OCI-LY7 (cell line): ENCODE results near the gene RAPGEF4. TPM values are rescaled to one million over a fixed set of nuclear protein-coding genes. Genes with fewer than 3 reads are reported as not detected.

Experiments used
- BruUV-seq: library from RNA; stranded (reverse); fragments of 400-500 nt; replicated peaks from 2 replicates; lab custom pipeline; 2021; lab: Mats Ljungman, UMichigan
- CTCF ChIA-PET: fragments of 300-600 bp; sonication (Branson Sonifier 250); formaldehyde crosslinking; loops from one replicate; lab custom pipeline; 2022; ENCODE audit warnings: antibody characterized with exemption; ENCODE audit not compliant: unreplicated experiment; lab: Charles Lee
- POLR2A ChIA-PET: fragments of 300-600 bp; sonication (Branson Sonifier 250); formaldehyde crosslinking; loops from one replicate; lab custom pipeline; 2022; ENCODE audit warnings: antibody characterized with exemption; lab: Charles Lee
- DNase-seq: peaks from one replicate; pipeline ENCODE4 v3.0.0-alpha.2; 2015; ENCODE audit warnings: low spot score
- H2AFZ ChIP-seq: fragments of 200-600 bp; sonication (generic), shearing (Covaris generic); 2 replicates; pipeline ENCODE4 v1.6.1; 2014; ENCODE audit warnings: mild to moderate bottlenecking, antibody characterized with exemption, low read length, moderate library complexity
- H3K27ac ChIP-seq: fragments of 200-600 bp; sonication (generic); 2 replicates; pipeline ENCODE4 v1.5.1; 2014; ENCODE audit warnings: mixed run types, low read depth, mild to moderate bottlenecking, moderate library complexity, low read length, inconsistent platforms; ENCODE audit not compliant: poor library complexity, severe bottlenecking
- H3K36me3 ChIP-seq: fragments of 200-600 bp; sonication (generic); 2 replicates; pipeline ENCODE4 v1.6.1; 2014; ENCODE audit warnings: mild to moderate bottlenecking, antibody characterized with exemption, low read length, moderate library complexity, mixed read lengths; ENCODE audit not compliant: insufficient read depth
- H3K4me1 ChIP-seq: fragments of 200-600 bp; sonication (generic); 2 replicates; pipeline ENCODE4 v1.5.1; 2014; ENCODE audit warnings: mild to moderate bottlenecking, low read length; ENCODE audit not compliant: insufficient read depth, poor library complexity, severe bottlenecking
- H3K4me2 ChIP-seq: fragments of 200-600 bp; sonication (generic); 2 replicates; pipeline ENCODE4 v1.6.1; 2014; ENCODE audit warnings: mild to moderate bottlenecking, low read length
- H3K4me3 ChIP-seq: fragments of 200-600 bp; sonication (generic); 2 replicates; pipeline ENCODE4 v1.5.1; 2014; ENCODE audit warnings: mild to moderate bottlenecking, low read depth, low read length; ENCODE audit not compliant: poor library complexity, severe bottlenecking
- H3K79me2 ChIP-seq: fragments of 200-600 bp; sonication (generic); 2 replicates; pipeline ENCODE4 v1.6.1; 2016; ENCODE audit warnings: low read depth, mild to moderate bottlenecking, low read length, moderate library complexity, mixed read lengths; ENCODE audit not compliant: insufficient read depth
- H3K9me2 ChIP-seq: fragments of 200-600 bp; sonication (generic); 2 replicates; pipeline ENCODE4 v1.6.1; 2016; ENCODE audit warnings: mild to moderate bottlenecking, low read length, mixed read lengths; ENCODE audit not compliant: insufficient read depth
- H3K9me3 ChIP-seq: fragments of 200-600 bp; sonication (generic); 2 replicates; pipeline ENCODE4 v1.6.1; 2014; ENCODE audit warnings: mild to moderate bottlenecking, mixed run types, low read length, mixed read lengths
- H4K20me1 ChIP-seq: fragments of 200-600 bp; sonication (generic); 2 replicates; pipeline ENCODE4 v1.6.1; 2014; ENCODE audit warnings: mild to moderate bottlenecking, antibody characterized with exemption, low read length, moderate library complexity, mixed read lengths; ENCODE audit not compliant: insufficient read depth
- EZH2phosphoT487 ChIP-seq: fragments of 200-600 bp; sonication (generic); IDR thresholded peaks from 2 replicates; pipeline ENCODE4 v1.6.1; 2018; ENCODE audit warnings: low read depth, borderline replicate concordance, mild to moderate bottlenecking, mixed run types, antibody characterized with exemption, low read length, moderate library complexity, mixed read lengths
- intact Hi-C: fragments of 100-400 bp; cut with micrococcal nuclease; formaldehyde crosslinking; loops from one replicate; pipeline ENCODE4 v1.10.0; 2022; ENCODE audit not compliant: unreplicated experiment
- total RNA-seq, 2 experiments: library from RNA; depleted of rRNA in 1 of 2; stranded (reverse); fragments of >200 nt in 1 of 2; shearing (Covaris generic) in 1 of 2; gene quantifications; 2 replicates each; pipeline ENCODE4 v1.2.3, GENCODE V29; 2014 to 2022
- TF ChIP-seq, protein P1 (sequence below): fragments of 200-600 bp; sonication (generic); conservative IDR thresholded peaks from 2 replicates; pipeline ENCODE4 v1.5.1; 2014; ENCODE audit warnings: mild to moderate bottlenecking, antibody characterized with exemption, low read length, moderate library complexity, mixed read lengths

The RAPGEF4 gene
- total RNA-seq, 2 experiments from 2014 or later: 0.22 to 0.55 TPM

DNA sequence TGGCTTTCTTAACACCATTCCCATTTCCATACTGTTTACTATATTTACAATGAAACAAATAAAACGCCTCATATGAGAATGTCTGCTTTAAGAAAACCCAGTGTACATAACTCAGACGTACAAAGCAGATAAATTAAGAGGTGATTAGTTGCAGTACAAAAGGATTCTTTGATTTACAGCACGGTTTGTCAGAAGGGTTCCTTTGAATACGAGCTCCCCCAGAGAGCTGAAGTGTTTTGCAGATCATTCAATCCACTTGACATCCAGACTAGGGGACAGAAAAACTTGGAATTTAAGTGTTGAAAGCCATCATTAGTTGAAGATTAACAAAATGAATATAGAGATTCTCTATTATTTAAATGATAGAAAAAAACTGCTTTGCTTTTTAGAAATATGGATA, 72.5 kb downstream of the RAPGEF4 start:
- intact Hi-C loops: no loop called here
- no peak overlapping the region for H3K4me3 ChIP-seq
- POLR2A ChIA-PET: no interaction called here

DNA sequence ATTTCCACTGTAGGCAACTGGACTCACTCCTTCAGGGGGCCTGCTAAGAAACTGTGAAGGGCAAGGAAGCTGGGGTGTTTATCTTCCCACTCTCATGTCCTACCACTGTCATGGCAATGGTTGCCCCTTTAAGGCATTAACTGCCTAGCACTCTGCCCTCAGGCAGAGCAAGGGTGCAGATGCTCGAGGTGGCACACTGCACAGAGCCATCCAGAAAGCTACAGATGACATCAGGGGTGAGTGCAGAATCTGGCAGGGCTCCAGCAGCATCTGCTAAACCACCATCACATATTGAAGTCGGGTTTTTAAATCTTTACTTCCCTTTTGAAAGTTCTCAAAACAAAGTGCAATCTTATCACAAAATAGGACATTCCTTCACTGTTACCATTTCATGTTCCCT, 75.4 kb downstream of the RAPGEF4 start:
- intact Hi-C loops: no loop called here
- Histone ChIP-seq H3K36me3 (no peaks in the 10 kb centered on the region), H2AFZ (no peak overlapping the region), H3K79me2 (no peaks in the 10 kb centered on the region), H3K9me3 (no peaks in the 10 kb centered on the region), H3K4me3 (no peak overlapping the region), H3K27ac (no peak overlapping the region), H3K4me2 (no peak overlapping the region), H3K9me2 (no peaks in the 10 kb centered on the region), H4K20me1 (no peaks in the 10 kb centered on the region), H3K4me1 (no peaks in the 10 kb centered on the region)
- CTCF ChIA-PET: no interaction called here
- no TSS peak for BruUV-seq
- TF ChIP-seq, protein P1, sequence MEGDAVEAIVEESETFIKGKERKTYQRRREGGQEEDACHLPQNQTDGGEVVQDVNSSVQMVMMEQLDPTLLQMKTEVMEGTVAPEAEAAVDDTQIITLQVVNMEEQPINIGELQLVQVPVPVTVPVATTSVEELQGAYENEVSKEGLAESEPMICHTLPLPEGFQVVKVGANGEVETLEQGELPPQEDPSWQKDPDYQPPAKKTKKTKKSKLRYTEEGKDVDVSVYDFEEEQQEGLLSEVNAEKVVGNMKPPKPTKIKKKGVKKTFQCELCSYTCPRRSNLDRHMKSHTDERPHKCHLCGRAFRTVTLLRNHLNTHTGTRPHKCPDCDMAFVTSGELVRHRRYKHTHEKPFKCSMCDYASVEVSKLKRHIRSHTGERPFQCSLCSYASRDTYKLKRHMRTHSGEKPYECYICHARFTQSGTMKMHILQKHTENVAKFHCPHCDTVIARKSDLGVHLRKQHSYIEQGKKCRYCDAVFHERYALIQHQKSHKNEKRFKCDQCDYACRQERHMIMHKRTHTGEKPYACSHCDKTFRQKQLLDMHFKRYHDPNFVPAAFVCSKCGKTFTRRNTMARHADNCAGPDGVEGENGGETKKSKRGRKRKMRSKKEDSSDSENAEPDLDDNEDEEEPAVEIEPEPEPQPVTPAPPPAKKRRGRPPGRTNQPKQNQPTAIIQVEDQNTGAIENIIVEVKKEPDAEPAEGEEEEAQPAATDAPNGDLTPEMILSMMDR: no peak
- no peak for TF ChIP-seq EZH2phosphoT487
- POLR2A ChIA-PET: no interaction called here
- no peak for DNase-seq

More for the DNA sequence above, 72.5 kb downstream of the RAPGEF4 start:
- Histone ChIP-seq H3K36me3 (no peaks in the 10 kb centered on the region), H3K27ac (no peak overlapping the region), H3K9me3 (no peaks in the 10 kb centered on the region), H3K79me2 (no peaks in the 10 kb centered on the region), H3K4me1 (no peaks in the 10 kb centered on the region), H2AFZ (no peak overlapping the region), H3K4me2 (no peak overlapping the region), H4K20me1 (no peaks in the 10 kb centered on the region), H3K9me2 (no peaks in the 10 kb centered on the region)
- no peak for TF ChIP-seq EZH2phosphoT487
- TF ChIP-seq, protein P1: no peak
- BruUV-seq: no TSS peak
- CTCF ChIA-PET: no interaction called here
- no peak for DNase-seq

DNA sequence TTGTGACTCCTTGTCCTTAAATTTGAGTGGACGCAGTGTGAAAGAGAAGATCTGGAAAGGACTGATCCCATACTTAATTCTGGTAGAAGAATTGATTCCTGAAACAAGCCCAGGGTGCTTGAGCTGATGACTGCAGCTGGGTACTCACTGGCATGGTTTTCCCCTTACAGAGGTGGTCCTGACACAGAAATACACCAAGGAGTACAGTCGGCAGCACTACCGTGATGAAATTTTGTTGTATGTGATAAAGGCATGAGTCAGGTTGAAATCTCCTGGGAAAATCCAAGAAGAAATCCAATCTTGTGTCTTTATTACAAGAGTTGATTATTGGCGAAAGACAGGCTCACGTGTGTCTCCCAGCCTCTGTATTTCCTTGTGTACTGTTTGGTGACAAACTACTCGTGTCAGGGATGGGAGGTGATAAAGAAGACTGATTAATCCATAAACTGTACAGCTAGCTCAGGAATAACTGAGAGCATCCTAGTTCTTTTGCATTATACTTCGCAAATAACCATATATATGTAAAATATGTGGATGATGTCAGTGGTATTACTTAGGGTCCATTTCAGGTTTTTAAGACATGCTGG, 76.6 kb downstream of the RAPGEF4 start:
- Histone ChIP-seq H3K79me2 (no peaks in the 10 kb centered on the region), H3K4me1 (no peaks in the 10 kb centered on the region), H3K4me3 (no peak overlapping the region), H3K9me3 (no peaks in the 10 kb centered on the region), H4K20me1 (no peaks in the 10 kb centered on the region), H2AFZ (no peak overlapping the region), H3K36me3 (no peaks in the 10 kb centered on the region), H3K4me2 (no peak overlapping the region), H3K27ac (no peak overlapping the region), H3K9me2 (no peaks in the 10 kb centered on the region)
- intact Hi-C loops: no loop called here
- ChIA-PET CTCF (no interaction called here), POLR2A (no interaction called here)
- no TSS peak for BruUV-seq
- TF ChIP-seq, protein P1: no peak
- TF ChIP-seq EZH2phosphoT487: no peak
- DNase-seq: no peak
